Measurements from ENCODE around the gene KRI1.

- no peak for TF ChIP-seq CTCF (IDR thresholded peaks at IDR 0.05)
- no peak for TF ChIP-seq POLR2A (IDR thresholded peaks at IDR 0.05)
Measured at GRCh38 chr19:10567656-10568055, 1.8 kb upstream of the KRI1 start.

All from gastroesophageal sphincter (tissue), 3 donors.